ENCODE results near the gene PARD3.

Gene PARD3

GRCh38 chr10:34113504-34114225 is 701.4 kb downstream of the PARD3 start:
- DNase-seq (ENCODE audit: low read depth): no peak
- H3K4me3 ChIP-seq (ENCODE audit: low read depth, low read length): no peak overlapping the region
- TF ChIP-seq, protein P1, sequence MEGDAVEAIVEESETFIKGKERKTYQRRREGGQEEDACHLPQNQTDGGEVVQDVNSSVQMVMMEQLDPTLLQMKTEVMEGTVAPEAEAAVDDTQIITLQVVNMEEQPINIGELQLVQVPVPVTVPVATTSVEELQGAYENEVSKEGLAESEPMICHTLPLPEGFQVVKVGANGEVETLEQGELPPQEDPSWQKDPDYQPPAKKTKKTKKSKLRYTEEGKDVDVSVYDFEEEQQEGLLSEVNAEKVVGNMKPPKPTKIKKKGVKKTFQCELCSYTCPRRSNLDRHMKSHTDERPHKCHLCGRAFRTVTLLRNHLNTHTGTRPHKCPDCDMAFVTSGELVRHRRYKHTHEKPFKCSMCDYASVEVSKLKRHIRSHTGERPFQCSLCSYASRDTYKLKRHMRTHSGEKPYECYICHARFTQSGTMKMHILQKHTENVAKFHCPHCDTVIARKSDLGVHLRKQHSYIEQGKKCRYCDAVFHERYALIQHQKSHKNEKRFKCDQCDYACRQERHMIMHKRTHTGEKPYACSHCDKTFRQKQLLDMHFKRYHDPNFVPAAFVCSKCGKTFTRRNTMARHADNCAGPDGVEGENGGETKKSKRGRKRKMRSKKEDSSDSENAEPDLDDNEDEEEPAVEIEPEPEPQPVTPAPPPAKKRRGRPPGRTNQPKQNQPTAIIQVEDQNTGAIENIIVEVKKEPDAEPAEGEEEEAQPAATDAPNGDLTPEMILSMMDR (IDR thresholded peaks at IDR 0.05; ENCODE audit: insufficient read depth, low read depth, low read length, missing control alignments): no peak

DNA sequence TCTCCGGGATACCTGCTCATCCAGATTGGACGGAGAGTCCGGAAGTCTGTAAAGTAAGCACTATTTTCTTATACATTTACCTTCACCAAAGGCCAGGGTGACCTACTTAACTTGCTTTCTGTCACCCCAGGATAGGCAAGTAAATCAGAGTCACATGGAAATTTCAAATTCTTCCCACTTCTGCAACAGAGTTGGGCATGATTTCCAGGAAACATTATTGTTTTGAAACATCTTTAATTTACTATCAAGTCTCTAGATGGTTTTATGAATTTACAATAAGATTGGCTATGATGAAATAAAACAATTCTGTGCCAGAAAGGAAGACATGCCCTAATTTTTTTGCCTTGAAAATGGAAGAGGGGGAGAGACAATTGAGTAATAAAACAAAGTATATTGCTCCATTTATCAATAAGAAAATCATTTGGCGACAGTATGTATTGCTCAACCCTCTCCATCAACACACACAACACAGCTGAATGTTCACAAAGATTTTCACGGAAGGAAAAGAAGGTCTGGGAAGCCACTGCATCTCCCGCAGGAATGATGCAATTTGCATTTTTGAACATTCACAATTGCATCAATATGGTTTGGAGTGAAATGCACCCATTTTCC is 702.8 kb downstream of the PARD3 start:
- DNase-seq (ENCODE audit: low read depth): no peak
- TF ChIP-seq, protein P1 (IDR thresholded peaks at IDR 0.05; ENCODE audit: insufficient read depth, low read depth, low read length, missing control alignments): no peak
- H3K4me3 ChIP-seq (ENCODE audit: low read depth, low read length): no peak overlapping the region

GRCh38 chr10:34111179-34111578 is 703.9 kb downstream of the PARD3 start:
- DNase-seq (ENCODE audit: low read depth): no peak
- TF ChIP-seq, protein P1 (IDR thresholded peaks at IDR 0.05; ENCODE audit: insufficient read depth, low read depth, low read length, missing control alignments): no peak
- no peak overlapping the region for H3K4me3 ChIP-seq (ENCODE audit: low read depth, low read length)

- TF ChIP-seq, protein P1 (IDR thresholded peaks at IDR 0.05; ENCODE audit: insufficient read depth, low read depth, low read length, missing control alignments): no peak
- no peak for DNase-seq (ENCODE audit: low read depth)
- no peak overlapping the region for H3K4me3 ChIP-seq (ENCODE audit: low read depth, low read length)
Observed at GRCh38 chr10:34109952-34110702, 705.0 kb downstream of the PARD3 start.

- H3K4me3 ChIP-seq (ENCODE audit: low read depth, low read length): no peak overlapping the region
- DNase-seq (ENCODE audit: low read depth): no peak
- TF ChIP-seq, protein P1 (IDR thresholded peaks at IDR 0.05; ENCODE audit: insufficient read depth, low read depth, low read length, missing control alignments): no peak
Observed at GRCh38 chr10:34109495-34109894, 705.6 kb downstream of the PARD3 start.

GRCh38 chr10:34107626-34108516 is 707.2 kb downstream of the PARD3 start:
- TF ChIP-seq, protein P1 (IDR thresholded peaks at IDR 0.05; ENCODE audit: insufficient read depth, low read depth, low read length, missing control alignments): no peak
- no peak for DNase-seq (ENCODE audit: low read depth)
- H3K4me3 ChIP-seq (ENCODE audit: low read depth, low read length): no peak overlapping the region
